Pancreas (tissue), 10 donors: Measurements from ENCODE around the gene RFX3. TPM values are rescaled to one million over a fixed set of nuclear protein-coding genes. Genes with fewer than 3 reads are reported as not detected.

Experiments used
- ATAC-seq, 4 donors: fragments of 200-7000 bp; cut with Tn5 transposase; one replicate each; pipeline versions ENCODE4 v1.8.0 to v1.9.1; 2020; ENCODE audit warnings: mild to moderate bottlenecking in 4 of 4, moderate library complexity in 4 of 4
- DNase-seq, 6 donors: peaks; one replicate each; pipeline ENCODE4 v3.0.0-alpha.2; 2020
- FAIRE-seq: peaks from 2 replicates; lab custom pipeline; 2012; peaks lifted over from hg19 to GRCh38; lab: Jason Lieb, UNC
- H3K27ac ChIP-seq, 4 donors: fragments of 200-600 bp; sonication (generic); 1 replicate in 3 of 4; 2 replicates in 1 of 4; pipeline versions ENCODE4 v1.5.0 to v1.8.0; 2020
- H3K27me3 ChIP-seq, 4 donors: fragments of 200-600 bp; one replicate each; pipeline ENCODE4 v1.8.0; 2021
- H3K36me3 ChIP-seq, 3 donors: fragments of 200-600 bp; sonication (generic) in 1 of 3; one replicate each; pipeline versions ENCODE4 v1.5.0 to v1.8.0; 2020 to 2021
- H3K4me1 ChIP-seq, 3 donors: fragments of 200-600 bp; one replicate each; pipeline ENCODE4 v1.8.0; 2021
- H3K4me3 ChIP-seq, 4 donors: fragments of 200-600 bp; sonication (generic) in 2 of 4; one replicate each; pipeline versions ENCODE4 v1.5.0 to v1.8.0; 2020 to 2021
- H3K9me3 ChIP-seq, 4 donors: fragments of 200-600 bp; one replicate each; pipeline ENCODE4 v1.8.0; 2021
- CTCF ChIP-seq, 4 donors: fragments of 200-600 bp; sonication (generic) in 3 of 4; IDR thresholded peaks; one replicate each; pipeline versions ENCODE4 v1.5.0 to v1.8.0; 2021; ENCODE audit warnings: antibody characterized with exemption in 4 of 4
- WGBS, 2 donors: extraction: QIAGEN DNeasy Blood & Tissue Kit; methylation state at CpG; one replicate each; pipeline ENCODE4 v1.1.7; 2013; 5-methylcytosine and 5-hydroxymethylcytosine counted together
- intact Hi-C, 3 donors: fragments of 100-400 bp; cut with DNase I; formaldehyde crosslinking; loops; one replicate each; pipeline versions ENCODE4 v1.11.1 to v1.14.2; 2022
- polyA plus RNA-seq, 2 donors: library from polyadenylated mRNA; stranded (reverse); fragments of 200-250 nt; gene quantifications; one replicate each; pipeline ENCODE4 v1.2.3, GENCODE V29; 2013
- total RNA-seq, 6 donors: library from RNA; stranded (reverse); fragmentation: NEBNext Ultra II Directional in 4 of 6; extraction: Animal tissue kit (Norgen Biotek cat#: 25700) in 4 of 6; gene quantifications; one replicate each; pipeline versions ENCODE4 v1.2.1 to v1.2.4, GENCODE V29; 2021 to 2023
- donor health status: healthy with polysubstance abuse.
- donor health status: DM: no; HTN: no; CAD: no; lungs with moderate emphysema.
- donor health status: DM: no; HTN: no; CAD: no.
- donor health status: control.
- donor health status: control.
- donor health status: Bipolar disorder and iron deficiency.
- donor health status: DM: yes; HTN: yes; CAD: no.
- donor health status: DM: no; HTN: no; CAD: no.
- donor health status: DM: no; HTN: no; CAD: no.
- donor health status: DM: yes; HTN: yes; CAD: no.

The RFX3 gene
- total and polyA plus RNA-seq, 8 donors: 1.2 to 12.2 (median 5.0) TPM

GRCh38 chr9:3281399-3281798, 244.4 kb downstream of the RFX3 start:
- no peak for TF ChIP-seq CTCF (IDR thresholded peaks at IDR 0.05)
- intact Hi-C loops: no loop called here
- ATAC-seq (no peak), DNase-seq (no peak), FAIRE-seq (no peak)
- no peaks in the 10 kb centered on the region for H3K4me1 ChIP-seq
- no peaks in the 10 kb centered on the region for H3K36me3 ChIP-seq
- no peaks in the 10 kb centered on the region for H3K9me3 ChIP-seq
- H3K27ac ChIP-seq: no peak overlapping the region
- H3K27me3 ChIP-seq: no peaks in the 10 kb centered on the region
- no peak overlapping the region for H3K4me3 ChIP-seq

- ATAC-seq (no peak), DNase-seq (no peak), FAIRE-seq (no peak)
- peaks cover 0 to 7% (median 0%) of the 10 kb centered on the region in 3 donors for H3K36me3 ChIP-seq
- no peaks in the 10 kb centered on the region for H3K9me3 ChIP-seq
- no peaks in the 10 kb centered on the region for H3K4me1 ChIP-seq
- WGBS, 2 donors: 93 to 96% methylated on average over 2 of the region's 2 CpGs
- intact Hi-C loops: no loop called here
- H3K4me3 ChIP-seq: no peak overlapping the region
- no peak for TF ChIP-seq CTCF (IDR thresholded peaks at IDR 0.05)
- H3K27ac ChIP-seq: no peak overlapping the region
- no peaks in the 10 kb centered on the region for H3K27me3 ChIP-seq
Observed at GRCh38 chr9:3277200-3277599, 248.6 kb downstream of the RFX3 start.

GRCh38 chr9:3271581-3271980, 254.2 kb downstream of the RFX3 start:
- no peak for FAIRE-seq
- no peaks in the 10 kb centered on the region for H3K4me1 ChIP-seq
- H3K27ac ChIP-seq: no peak overlapping the region
- peaks cover 0 to 10% (median 0%) of the 10 kb centered on the region in 3 donors for H3K36me3 ChIP-seq
- no peaks in the 10 kb centered on the region for H3K27me3 ChIP-seq
- no peaks in the 10 kb centered on the region for H3K9me3 ChIP-seq
- no peak for DNase-seq
- no peak for ATAC-seq
- 92 to 96% methylated on average over 2 of the region's 2 CpGs for WGBS, 2 donors
- intact Hi-C loops: no loop called here
- H3K4me3 ChIP-seq: no peak overlapping the region
- TF ChIP-seq CTCF (IDR thresholded peaks at IDR 0.05): no peak

- DNase-seq: no peak
- no peak for TF ChIP-seq CTCF (IDR thresholded peaks at IDR 0.05)
- H3K4me3 ChIP-seq: no peak overlapping the region
- no peaks in the 10 kb centered on the region for H3K4me1 ChIP-seq
- H3K27me3 ChIP-seq: no peaks in the 10 kb centered on the region
- FAIRE-seq: no peak
- WGBS, 2 donors: 99 to 100% methylated on average over 1 of the region's 1 CpG
- peaks cover 0 to 10% (median 0%) of the 10 kb centered on the region in 3 donors for H3K36me3 ChIP-seq
- intact Hi-C loops: no loop called here
- H3K27ac ChIP-seq: no peak overlapping the region
- no peaks in the 10 kb centered on the region for H3K9me3 ChIP-seq
- ATAC-seq: no peak
Observed at GRCh38 chr9:3271157-3271556, 254.6 kb downstream of the RFX3 start.

- no peak overlapping the region for H3K4me3 ChIP-seq
- H3K27me3 ChIP-seq: no peaks in the 10 kb centered on the region
- intact Hi-C loops: no loop called here
- no peak for TF ChIP-seq CTCF (IDR thresholded peaks at IDR 0.05)
- 95 to 98% methylated on average over 1 of the region's 1 CpG for WGBS, 2 donors
- no peak overlapping the region for H3K27ac ChIP-seq
- FAIRE-seq (no peak), DNase-seq (no peak), ATAC-seq (no peak)
- peaks cover 0 to 3% (median 0%) of the 10 kb centered on the region in 3 donors for H3K36me3 ChIP-seq
- H3K4me1 ChIP-seq: no peaks in the 10 kb centered on the region
- H3K9me3 ChIP-seq: no peaks in the 10 kb centered on the region
Observed at GRCh38 chr9:3268223-3268622, 257.6 kb downstream of the RFX3 start.
